ENCODE results near the gene PSMA5. TPM values are rescaled to one million over a fixed set of nuclear protein-coding genes. Genes with fewer than 3 reads are reported as not detected.

PSMA5 gene
- total and polyA plus RNA-seq, 2 of the 4 experiments (the other 2 are of a cell fraction) = 75.5 to 107 TPM

GRCh38 chr1:109354929-109355328 is 71.3 kb downstream of the PSMA5 start:
- Histone ChIP-seq H2BK5ac (ENCODE audit: low read depth, low read length, poor library complexity, severe bottlenecking) (no peak overlapping the region), H3K27ac (ENCODE audit: insufficient read depth, low read length) (no peak overlapping the region), H2AK9ac (replicated peaks; ENCODE audit: low read depth, low read length, poor library complexity) (no peak overlapping the region), H2BK20ac (ENCODE audit: low read depth, low read length) (no peak overlapping the region), H3K23ac (ENCODE audit: low read depth, low read length) (no peak overlapping the region), H4K5ac (ENCODE audit: low read depth, low read length) (no peak overlapping the region), H3K79me1 (ENCODE audit: low read depth in 1 of 2, low read length in 2 of 2) (peaks cover 11 to 20% of the 10 kb centered on the region in 2 experiments; a peak in 3 of 4 replicates), H3K4me3 (ENCODE audit: insufficient read depth, low read depth, low read length) (no peak overlapping the region), H4K8ac (ENCODE audit: low read depth in 2 of 2, low read length in 2 of 2) (no peak overlapping the region), H3K4ac (ENCODE audit: low read depth, low read length) (no peak overlapping the region), H3K18ac (ENCODE audit: low read depth, low read length) (no peak overlapping the region), H3K27me3 (ENCODE audit: control insufficient read depth, insufficient read depth, low read length) (no peaks in the 10 kb centered on the region), H3K14ac (replicated peaks; ENCODE audit: low read depth, low read length) (no peak overlapping the region), H3K9me1 (ENCODE audit: insufficient read depth, low read length) (no peaks in the 10 kb centered on the region; the same call in none of the 2 replicates), H2BK15ac (ENCODE audit: low read depth, low read length) (no peak overlapping the region), H2AK5ac (ENCODE audit: low read depth, low read length) (no peak overlapping the region), H3K9me3 (ENCODE audit: control insufficient read depth, insufficient read depth, low read length) (no peaks in the 10 kb centered on the region), H3K4me1 (ENCODE audit: control insufficient read depth, insufficient read depth, low read length) (peaks cover 6% of the 10 kb centered on the region), H4K20me1 (ENCODE audit: insufficient read depth, low read length) (no peaks in the 10 kb centered on the region), H3K56ac (ENCODE audit: extremely low read depth, insufficient read depth, low read length) (no peak overlapping the region), H3K36me3 (ENCODE audit: control insufficient read depth, insufficient read depth, low read length) (peaks cover 12% of the 10 kb centered on the region), H3K9ac (ENCODE audit: low read depth, low read length) (no peak overlapping the region), H2AFZ (replicated peaks; ENCODE audit: low read length, poor library complexity) (no peak overlapping the region), H2BK120ac (ENCODE audit: low read depth, low read length) (no peak overlapping the region), H3K4me2 (ENCODE audit: low read depth, low read length) (no peak overlapping the region), H4K91ac (ENCODE audit: insufficient read depth, low read depth, low read length) (no peak overlapping the region)
- no TSS peak for BruUV-seq (replicated peaks)
- no peak for TF ChIP-seq BHLHE40 (IDR thresholded peaks at IDR 0.05; ENCODE audit: low read depth, low read length)
- TF ChIP-seq USF2 (IDR thresholded peaks at IDR 0.05; ENCODE audit: low read depth, low read length) = no peak
- TF ChIP-seq NFE2L2 (IDR thresholded peaks at IDR 0.05; ENCODE audit: low read depth, low read length) = no peak
- no peak for TF ChIP-seq FOS (IDR thresholded peaks at IDR 0.05; ENCODE audit: low read depth, low read length)
- no peak for TF ChIP-seq MAFK (IDR thresholded peaks at IDR 0.05; ENCODE audit: low read depth, low read length)
- TF ChIP-seq MXI1 (IDR thresholded peaks at IDR 0.05; ENCODE audit: borderline replicate concordance, low read depth, low read length) = no peak
- TF ChIP-seq, protein P1, sequence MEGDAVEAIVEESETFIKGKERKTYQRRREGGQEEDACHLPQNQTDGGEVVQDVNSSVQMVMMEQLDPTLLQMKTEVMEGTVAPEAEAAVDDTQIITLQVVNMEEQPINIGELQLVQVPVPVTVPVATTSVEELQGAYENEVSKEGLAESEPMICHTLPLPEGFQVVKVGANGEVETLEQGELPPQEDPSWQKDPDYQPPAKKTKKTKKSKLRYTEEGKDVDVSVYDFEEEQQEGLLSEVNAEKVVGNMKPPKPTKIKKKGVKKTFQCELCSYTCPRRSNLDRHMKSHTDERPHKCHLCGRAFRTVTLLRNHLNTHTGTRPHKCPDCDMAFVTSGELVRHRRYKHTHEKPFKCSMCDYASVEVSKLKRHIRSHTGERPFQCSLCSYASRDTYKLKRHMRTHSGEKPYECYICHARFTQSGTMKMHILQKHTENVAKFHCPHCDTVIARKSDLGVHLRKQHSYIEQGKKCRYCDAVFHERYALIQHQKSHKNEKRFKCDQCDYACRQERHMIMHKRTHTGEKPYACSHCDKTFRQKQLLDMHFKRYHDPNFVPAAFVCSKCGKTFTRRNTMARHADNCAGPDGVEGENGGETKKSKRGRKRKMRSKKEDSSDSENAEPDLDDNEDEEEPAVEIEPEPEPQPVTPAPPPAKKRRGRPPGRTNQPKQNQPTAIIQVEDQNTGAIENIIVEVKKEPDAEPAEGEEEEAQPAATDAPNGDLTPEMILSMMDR (conservative IDR thresholded peaks at IDR 0.05; ENCODE audit: low read depth, low read length) = no peak
- TF ChIP-seq RAD21 (IDR thresholded peaks at IDR 0.05; ENCODE audit: low read length) = no peak
- no peak for TF ChIP-seq CHD1 (IDR thresholded peaks at IDR 0.05; ENCODE audit: low read depth, low read length)
- no peak for TF ChIP-seq SMC3 (IDR thresholded peaks at IDR 0.05; ENCODE audit: low read depth, low read length)
- TF ChIP-seq RCOR1 (IDR thresholded peaks at IDR 0.05; ENCODE audit: insufficient replicate concordance, low read length) = no peak
- TF ChIP-seq, protein P2, sequence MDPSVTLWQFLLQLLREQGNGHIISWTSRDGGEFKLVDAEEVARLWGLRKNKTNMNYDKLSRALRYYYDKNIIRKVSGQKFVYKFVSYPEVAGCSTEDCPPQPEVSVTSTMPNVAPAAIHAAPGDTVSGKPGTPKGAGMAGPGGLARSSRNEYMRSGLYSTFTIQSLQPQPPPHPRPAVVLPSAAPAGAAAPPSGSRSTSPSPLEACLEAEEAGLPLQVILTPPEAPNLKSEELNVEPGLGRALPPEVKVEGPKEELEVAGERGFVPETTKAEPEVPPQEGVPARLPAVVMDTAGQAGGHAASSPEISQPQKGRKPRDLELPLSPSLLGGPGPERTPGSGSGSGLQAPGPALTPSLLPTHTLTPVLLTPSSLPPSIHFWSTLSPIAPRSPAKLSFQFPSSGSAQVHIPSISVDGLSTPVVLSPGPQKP (IDR thresholded peaks at IDR 0.05; ENCODE audit: borderline replicate concordance, low read depth, low read length) = no peak
- TF ChIP-seq RFX5 (IDR thresholded peaks at IDR 0.05; ENCODE audit: low read depth, low read length) = no peak
- no peak for TF ChIP-seq CEBPB (IDR thresholded peaks at IDR 0.05; ENCODE audit: low read depth, low read length)
- no peak for TF ChIP-seq POLR2A (IDR thresholded peaks at IDR 0.05; ENCODE audit: low read depth, low read length)
- dilution Hi-C loops (cut with HindIII; ENCODE audit: low sequenced_read_pairs, unreplicated experiment) (no loop called here), in situ Hi-C loops (cut with MboI; ENCODE audit: low sequenced_read_pairs) (no loop called here), intact Hi-C loops (cut with micrococcal nuclease) (loop anchor here (5.0 kb wide), 1 partner anchor 43 kb away; no protein-coding TSS in a partner anchor)
- no peak for ATAC-seq (ENCODE audit: low read depth)
- ChIA-PET CTCF (interaction anchor here (1.1 kb wide), 1 partner anchor 17 kb away, joined by 9 read pairs; no protein-coding TSS in a partner anchor), POLR2A (ENCODE audit: unreplicated experiment) (no interaction called here)
- DNase-seq = no peak
- WGBS, 2 experiments (ENCODE audit: extremely low coverage in 2 of 2, insufficient read length in 1 of 2) = no CpG with 5 or more reads among the region's 3 CpGs
